SH-SY5Y (cell line): ENCODE data around the gene PTH2.

ENCODE experiments used
- GATA2 ChIP-seq: IDR thresholded peaks from 2 replicates; pipeline ENCODE4 v1.6.1; 2011; ENCODE audit warnings: mild to moderate bottlenecking, low read depth, low read length
- GATA3 ChIP-seq: IDR thresholded peaks from 2 replicates; pipeline ENCODE4 v1.6.1; 2011; ENCODE audit warnings: low read depth, mild to moderate bottlenecking, low read length, moderate library complexity

PTH2 gene

DNA sequence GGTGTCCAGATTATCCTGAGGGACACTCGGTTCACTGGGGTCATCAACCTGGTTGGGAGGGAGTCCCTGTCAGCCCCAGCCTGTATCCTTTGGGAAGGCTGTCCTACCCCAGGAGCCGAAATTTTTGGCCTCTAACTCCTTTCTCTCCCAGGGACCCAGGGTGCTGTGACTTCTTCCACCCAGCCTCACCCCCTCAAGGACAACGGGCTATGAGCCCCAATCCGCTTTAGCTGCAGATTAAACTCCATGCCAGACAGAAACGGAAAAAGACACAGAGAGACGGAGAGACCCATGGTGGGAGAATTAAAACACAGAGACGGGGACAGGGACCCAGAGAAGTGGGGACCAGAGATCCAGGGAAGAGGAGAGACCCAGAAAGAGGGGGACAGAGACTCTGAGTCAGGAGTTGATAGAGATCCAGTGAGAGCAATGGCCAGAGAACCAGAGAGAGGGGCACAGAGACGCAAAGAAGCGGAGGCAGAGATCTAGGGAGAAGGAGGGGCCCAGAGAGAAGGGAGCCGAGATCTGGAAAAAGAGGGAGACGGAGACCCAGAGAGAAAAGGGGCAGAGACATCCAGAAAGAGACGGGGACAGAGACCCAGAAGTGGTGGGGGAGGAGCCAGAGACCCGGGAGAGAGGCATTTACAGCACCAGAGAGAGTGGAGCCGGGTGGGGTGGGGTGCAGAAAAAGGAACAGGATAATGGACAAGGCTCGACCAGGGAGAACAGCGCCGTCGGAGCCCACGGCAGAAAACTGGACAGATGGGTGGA lies 17.4 kb upstream of the PTH2 start:
- TF ChIP-seq GATA3 (no peak), GATA2 (no peak)

DNA sequence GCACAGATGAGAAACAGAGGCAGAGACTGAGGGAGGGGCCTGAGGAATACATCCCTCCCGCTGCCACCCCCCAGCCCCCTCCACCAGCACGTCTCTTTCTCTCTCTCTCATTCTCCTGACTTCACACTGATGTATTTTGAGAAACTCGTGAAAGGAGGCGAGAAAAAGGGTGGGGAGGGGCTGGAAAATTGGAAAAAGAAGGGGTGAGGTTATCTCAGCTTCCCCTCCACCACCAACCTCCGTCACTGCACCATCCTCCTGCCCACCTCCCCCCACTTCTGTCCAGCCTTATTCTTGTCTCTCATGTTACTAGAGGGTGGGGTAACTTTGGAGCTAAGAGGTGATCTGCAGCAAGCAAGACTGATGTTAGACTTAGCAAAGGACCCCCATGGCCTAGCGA lies 16.6 kb upstream of the PTH2 start:
- no peak for TF ChIP-seq GATA3

DNA sequence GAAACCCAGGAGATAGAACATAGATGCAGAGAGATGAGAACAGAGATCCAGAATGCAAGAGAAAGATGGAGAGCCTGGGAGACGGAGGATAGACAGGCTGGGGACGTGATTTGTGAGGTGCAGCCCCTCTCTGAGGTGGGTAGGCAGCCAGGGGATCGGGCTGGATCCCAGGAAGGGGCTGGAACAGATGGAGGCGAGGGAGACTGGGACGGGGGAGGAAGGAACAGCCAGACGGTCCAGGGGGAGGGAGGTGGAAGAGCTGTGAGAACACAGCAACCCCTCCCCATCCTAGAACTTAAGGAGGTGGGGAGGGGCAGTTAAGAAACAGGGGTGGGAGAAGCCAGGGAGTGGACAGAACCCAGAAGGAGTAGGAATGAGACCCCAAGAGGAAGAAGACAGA lies 15.0 kb upstream of the PTH2 start:
- TF ChIP-seq GATA2 (no peak), GATA3 (no peak)

DNA sequence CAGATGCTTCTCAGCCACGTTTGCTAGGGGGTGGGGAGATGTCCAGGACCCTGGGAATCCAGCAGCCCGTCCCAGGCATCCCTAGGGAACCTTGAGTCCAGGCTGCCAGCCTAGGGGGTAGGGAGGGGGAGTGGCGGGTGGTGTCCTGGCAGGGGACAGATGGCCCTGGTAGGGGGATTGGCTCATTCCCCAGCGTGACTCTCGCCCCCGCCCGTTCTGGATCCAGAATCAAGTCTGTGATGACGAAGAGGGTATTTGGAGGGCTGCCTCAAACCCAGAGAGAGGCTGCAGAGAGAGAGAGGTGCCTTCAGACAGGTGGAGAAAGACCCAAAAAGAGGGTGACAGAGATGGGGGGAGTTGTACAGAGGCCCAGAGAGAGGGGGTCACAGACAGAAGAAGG lies 14.0 kb upstream of the PTH2 start:
- TF ChIP-seq GATA3 (no peak), GATA2 (no peak)

DNA sequence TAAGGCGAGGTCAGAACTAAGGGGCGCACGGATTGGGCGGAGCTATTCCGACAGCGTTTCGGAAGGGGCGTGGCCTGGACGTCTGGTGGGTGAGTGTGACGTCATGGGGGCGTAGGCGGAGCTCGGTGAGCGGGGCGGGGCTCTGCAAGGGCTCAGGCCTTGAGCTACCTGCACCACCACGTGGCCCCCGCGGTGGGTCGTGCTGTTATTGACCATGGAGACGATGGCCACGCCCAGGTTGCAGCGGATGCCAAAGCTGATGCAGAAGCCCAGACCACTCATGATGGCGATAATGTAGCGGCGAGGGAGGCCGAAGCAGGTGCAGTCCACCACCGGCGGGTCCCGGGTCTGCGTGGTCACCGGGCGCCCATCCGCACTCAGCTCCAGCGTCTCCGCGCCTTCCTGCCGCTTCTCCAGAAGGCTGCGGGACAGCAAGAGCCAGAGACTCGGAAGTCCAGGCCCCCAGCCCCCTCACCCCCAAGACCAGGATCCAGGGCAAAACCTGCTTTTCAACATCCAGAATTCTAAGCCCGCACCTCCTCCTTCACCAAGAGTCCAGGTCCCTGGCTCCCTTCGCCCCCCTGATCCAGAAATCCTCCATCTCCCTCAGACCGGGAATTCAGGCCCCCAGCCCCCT lies 13.3 kb upstream of the PTH2 start:
- no peak for TF ChIP-seq GATA2
- TF ChIP-seq GATA3: no peak

DNA sequence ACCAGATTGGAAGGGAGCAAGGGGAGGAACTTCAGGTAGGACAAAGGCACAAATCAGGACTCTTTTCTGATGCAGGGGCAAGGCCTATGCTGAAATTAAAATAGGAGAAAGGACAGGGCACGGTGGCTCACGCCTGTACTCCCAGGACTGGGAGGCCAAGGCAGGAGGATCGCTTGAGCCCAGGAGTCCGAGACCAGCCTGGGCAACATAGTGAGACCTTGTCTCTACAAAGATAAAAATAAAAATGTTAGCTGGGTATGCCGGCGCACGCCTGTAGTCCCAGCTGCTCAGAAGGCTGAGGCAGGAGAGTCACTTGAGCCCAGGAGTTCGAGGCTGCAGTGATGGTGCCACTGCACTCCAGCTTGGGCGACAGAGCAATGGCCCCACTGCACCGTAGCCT lies 12.4 kb upstream of the PTH2 start:
- TF ChIP-seq GATA2 (no peak), GATA3 (no peak)

DNA sequence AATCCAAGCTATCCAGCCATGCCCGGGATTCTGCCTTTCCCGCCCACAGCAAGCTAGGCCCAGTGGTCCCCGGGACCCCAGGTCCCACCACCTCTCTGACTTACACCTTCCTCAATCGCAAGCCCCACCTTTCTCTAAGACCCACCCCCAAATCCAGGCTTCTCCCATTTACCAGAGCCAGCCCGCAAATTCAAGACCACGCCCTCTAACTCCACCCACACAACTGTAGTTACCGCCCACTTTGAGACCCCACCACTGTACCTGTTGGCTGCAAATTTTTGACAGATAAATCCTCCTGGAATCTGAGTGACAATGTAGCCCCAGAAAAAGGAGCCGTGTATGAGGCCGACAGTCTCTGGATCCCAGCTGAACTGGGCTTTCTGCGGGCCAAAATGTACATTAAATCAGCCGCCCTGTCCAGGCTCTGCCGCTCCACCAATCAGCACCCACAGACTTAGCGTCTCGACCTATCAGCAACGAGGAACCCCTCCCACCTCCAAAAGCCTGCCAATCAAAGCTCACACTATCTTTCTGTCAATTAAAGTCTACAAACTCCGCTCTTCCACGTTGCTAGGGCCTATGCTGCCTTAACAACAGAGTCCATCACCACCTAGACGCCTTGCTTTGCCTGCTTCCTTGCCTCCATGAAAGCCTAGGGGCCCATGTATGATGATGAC lies 11.8 kb upstream of the PTH2 start:
- TF ChIP-seq GATA3: no peak
- TF ChIP-seq GATA2: no peak

DNA sequence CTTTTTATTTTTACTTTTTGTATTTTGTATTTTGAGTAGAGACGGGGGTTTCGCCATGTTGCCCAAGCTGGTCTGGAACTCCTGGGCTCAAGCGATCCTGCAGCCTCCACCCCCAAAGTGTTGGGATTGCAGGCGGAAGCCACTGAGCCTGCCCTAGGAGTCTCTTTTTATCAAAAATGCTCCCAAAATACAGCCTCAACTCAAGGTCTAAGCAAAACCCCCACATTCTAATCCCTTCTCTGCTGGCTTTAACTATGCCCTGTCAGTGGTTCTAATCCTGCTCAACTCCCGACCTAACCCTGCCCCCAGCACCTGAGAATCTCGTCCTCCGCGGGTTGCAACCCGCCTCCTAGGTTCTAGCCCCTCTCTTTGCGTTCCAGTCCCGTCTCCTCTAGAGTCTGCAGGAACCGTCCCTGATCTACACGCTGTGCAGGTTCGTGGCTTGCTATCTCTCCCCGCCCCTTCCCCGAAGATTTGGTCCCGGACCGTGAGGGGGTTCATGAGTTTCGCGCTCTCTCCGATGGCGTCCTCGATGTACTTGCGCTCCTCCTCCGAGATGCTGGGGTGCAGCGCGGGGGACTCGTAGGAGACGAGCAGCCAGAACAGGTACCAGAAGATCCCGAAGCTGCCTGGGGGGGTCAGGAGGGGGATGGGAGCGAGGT lies 10.1 kb upstream of the PTH2 start:
- TF ChIP-seq GATA2 (no peak), GATA3 (no peak)

DNA sequence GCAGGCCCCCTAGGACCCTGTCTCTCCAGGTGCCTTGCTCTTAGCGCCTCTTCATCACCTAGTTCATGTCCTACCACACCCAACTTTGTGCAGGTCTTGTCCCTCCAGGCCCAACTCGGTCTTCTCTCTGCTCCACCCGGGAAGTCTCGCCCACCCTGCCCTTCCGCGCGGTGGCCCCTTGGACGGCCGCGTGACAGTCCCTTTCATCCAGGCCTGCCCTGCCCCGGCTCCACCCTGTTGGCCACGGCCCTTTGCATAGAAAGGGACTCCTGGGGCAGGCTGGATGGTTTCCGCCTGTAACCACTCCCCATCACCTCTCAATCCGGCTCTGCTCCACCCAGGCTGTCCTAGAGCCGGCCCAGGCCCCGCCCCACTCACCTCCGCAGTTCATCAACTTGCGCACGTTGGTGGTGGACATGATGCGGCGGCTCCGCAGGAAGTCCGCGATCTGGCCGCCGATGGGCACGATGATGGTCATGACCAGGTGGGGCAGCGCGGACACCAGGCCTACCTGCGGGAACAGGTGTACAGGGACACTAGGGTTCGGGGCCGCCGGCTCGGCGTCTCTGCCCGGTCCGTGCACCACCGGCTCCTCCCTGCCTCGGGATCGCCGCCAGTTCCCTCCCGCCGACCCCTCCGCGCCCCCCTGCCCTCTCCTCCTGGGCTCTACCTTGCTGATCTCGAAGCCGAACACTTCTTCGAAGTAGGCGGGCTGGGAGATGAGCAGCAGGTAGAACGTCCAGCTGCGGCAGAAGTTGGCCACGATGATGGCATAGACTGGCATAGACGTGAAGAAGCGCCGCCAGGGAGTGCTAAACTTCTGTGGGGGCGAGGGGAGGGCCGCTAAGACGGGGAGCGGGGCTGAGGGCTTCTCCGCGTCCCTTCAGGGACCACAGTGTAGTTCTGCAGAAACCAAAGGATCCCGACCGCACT lies 9.2 kb upstream of the PTH2 start:
- TF ChIP-seq GATA2 (no peak), GATA3 (no peak)

DNA sequence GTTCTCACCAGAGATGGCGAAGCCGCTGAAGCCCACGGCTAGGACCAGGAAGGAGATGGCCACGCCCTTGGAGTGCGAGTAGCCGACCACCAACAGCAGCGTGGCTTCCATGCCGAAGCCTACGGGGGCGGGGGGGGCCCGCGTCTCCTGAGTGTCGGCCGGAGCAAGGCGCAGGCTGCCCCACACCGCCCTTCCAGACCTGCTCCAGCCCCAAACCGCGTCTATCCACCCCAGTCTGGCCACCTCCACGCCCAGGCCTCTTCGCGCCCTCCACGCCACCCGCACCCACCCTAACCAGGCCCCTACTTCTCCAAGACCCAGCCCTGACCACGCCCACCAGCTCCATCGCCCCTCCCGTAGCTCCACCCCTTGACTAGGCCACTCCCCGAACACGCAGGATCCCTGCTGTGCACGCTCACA lies 8.1 kb upstream of the PTH2 start:
- TF ChIP-seq GATA3: no peak
- no peak for TF ChIP-seq GATA2

DNA sequence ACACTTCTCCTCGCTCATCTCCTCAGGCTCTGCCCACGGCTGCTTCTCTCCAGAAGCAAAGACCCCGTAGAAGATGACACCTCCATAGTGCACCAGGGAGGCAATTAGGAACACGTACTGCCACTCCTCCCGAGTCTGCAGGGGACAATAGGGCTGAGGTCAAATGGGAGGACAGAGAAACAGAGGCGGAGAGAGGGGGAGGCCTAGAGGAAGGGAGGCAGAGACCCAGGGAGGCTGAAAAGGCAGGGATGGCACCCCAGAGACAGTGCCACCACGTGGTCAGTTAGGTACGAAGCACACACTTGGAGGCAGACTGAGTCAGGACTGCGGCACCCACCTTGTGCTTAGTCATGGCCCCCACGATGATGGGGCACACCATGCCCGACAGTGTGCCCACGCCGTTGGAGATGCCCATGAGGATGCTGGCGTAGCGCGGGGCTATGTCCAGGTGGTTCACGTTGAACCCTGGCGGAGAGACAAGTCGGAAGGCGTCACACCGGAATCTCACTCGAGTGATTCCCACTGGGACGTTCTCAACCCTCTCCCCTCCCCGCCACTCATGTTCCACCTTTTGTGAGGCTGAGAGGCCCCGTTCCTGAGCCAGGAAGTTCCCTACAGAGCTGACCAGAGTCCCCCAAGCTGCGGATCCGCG lies 7.6 kb upstream of the PTH2 start:
- TF ChIP-seq GATA2 (no peak), GATA3 (no peak)

DNA sequence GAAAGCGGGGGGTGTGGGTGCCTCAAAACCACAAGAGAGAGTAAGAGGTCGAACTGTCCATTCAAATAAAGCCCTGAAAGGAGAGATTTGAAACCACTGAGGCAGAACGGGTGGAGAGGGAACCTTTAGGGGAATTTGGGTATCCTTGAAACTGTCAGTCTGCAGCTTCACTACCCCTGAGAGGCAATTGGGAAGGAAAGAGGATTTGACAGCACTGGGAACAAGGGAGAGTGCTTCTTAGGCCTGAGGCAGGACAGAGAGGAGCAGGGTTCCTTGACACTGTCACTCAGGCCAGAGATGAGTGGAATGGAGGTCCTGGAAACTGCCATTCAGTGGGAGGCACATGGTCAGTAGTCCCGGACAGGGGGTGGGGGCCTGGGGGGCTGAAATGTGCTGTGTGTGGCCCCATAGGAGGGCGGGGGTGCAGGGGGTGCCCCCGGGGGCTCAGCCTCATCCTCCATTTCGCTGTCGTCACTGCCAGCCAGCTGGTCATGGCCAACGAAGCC lies 7.0 kb upstream of the PTH2 start:
- no peak for TF ChIP-seq GATA2
- TF ChIP-seq GATA3: no peak

DNA sequence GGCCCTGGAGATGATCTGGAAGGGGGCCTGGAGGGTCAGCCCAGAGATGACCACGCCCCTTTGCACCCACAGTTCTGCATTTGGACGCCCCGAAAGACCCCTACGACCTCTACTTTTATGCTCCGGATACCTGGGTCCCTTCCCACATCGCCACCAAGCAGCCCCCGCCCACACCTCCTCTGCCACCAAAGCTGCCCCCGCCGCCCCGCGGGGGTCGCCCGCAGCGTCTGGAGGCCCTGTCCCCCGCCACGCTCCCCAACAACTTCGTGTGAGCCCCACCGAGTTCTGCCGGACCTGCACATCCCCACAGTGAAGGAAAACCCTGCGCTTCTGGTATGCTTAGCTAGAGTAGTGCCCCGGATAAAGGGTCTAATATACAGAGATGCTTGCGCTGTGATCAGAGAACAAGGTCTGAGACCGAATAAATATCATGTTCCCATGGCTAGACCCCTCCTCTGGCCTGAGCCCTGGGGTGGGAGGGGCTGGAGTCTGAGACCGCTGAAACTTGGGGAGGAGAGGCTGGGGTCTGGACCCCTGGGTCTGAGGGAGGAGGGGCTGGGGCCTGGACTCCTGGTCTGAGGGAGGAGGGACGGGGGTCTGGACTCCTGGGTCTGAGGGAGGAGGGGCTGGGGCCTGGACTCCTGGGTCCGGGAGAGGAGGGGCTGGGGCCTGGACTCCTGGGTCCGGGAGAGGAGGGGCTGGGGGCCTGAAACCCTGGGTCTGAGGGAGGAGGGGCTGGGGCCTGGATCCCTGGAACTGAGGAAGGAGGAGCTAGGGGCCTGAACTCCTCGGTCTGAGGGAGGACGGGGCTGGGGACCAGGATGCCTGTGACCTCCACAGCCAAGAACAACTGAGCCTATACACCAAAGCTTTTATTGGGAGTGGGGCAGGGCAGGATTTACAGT lies 5.6 kb upstream of the PTH2 start:
- TF ChIP-seq GATA3 (no peak), GATA2 (no peak)
